ENCODE data around the gene CRACDL.

DNA sequence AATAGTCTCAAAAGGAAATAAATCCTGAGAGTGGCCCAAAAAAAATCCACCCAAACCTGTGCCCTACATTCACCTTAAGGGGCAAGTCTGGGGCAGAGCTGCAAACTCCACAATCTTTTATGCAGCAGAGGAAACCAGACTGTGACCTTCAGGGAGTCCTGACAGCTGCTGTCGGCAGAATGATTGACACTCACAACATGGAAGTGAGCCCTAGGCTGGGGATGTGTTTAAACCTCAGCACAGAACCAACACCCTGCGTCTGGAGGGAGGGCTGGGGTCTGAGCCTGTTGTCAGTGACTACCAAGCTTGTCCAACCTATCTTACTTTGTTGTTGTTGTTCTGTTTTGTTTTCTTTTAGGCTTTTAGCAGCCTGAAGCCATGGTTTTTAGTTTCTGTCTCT is 39.6 kb downstream of the CRACDL start:
- TF ChIP-seq, protein P1, sequence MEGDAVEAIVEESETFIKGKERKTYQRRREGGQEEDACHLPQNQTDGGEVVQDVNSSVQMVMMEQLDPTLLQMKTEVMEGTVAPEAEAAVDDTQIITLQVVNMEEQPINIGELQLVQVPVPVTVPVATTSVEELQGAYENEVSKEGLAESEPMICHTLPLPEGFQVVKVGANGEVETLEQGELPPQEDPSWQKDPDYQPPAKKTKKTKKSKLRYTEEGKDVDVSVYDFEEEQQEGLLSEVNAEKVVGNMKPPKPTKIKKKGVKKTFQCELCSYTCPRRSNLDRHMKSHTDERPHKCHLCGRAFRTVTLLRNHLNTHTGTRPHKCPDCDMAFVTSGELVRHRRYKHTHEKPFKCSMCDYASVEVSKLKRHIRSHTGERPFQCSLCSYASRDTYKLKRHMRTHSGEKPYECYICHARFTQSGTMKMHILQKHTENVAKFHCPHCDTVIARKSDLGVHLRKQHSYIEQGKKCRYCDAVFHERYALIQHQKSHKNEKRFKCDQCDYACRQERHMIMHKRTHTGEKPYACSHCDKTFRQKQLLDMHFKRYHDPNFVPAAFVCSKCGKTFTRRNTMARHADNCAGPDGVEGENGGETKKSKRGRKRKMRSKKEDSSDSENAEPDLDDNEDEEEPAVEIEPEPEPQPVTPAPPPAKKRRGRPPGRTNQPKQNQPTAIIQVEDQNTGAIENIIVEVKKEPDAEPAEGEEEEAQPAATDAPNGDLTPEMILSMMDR (IDR thresholded peaks at IDR 0.05), result no peak
- no peak for TF ChIP-seq POLR2A (IDR thresholded peaks at IDR 0.05)
